Activated CD4-positive, alpha-beta T cell treated with anti-CD3 and anti-CD28 coated beads for 1 hour (primary cell): Measurements from ENCODE around the gene GPR25.

ENCODE experiments used
- DNase-seq: peaks from one replicate; pipeline ENCODE4 v3.0.0-alpha.2; 2020

The GPR25 gene, protein sequence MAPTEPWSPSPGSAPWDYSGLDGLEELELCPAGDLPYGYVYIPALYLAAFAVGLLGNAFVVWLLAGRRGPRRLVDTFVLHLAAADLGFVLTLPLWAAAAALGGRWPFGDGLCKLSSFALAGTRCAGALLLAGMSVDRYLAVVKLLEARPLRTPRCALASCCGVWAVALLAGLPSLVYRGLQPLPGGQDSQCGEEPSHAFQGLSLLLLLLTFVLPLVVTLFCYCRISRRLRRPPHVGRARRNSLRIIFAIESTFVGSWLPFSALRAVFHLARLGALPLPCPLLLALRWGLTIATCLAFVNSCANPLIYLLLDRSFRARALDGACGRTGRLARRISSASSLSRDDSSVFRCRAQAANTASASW

DNA sequence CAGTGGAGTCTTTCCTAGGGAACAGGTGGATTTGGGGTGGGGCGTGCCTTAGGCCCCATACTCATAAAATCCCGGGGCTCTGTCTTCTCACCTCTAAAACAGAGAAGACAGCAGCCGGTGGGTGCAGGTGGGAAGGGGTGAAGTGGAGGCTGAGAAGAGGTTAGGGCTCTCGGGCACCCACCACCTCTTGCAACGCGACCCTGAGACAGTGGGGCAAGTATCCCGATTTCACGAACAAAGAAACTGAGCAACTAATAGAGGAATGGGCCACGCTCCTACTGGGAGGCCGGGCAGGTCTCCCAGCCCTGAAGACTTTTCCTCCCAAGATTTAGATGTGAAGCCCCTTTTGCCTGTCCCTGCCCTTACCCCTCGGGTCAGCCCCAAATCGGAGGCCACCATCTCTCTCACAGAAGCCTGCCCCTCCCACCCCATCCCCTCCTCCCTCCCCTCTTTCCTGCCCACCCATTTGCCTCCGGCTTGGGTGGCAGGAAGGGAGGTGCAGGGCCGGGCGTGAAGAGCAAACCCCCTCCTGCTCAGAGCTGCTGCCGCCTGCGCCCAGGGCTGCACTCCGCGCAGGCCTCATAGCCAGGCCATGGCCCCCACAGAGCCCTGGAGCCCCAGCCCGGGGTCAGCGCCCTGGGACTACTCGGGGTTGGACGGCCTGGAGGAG, at the start of gene GPR25:
Gene GPR25 (plus strand): TSS at position 536 of the 670 bp plus-strand sequence. CDS start 57 bp downstream, at position 593.
- no peak for DNase-seq

DNA sequence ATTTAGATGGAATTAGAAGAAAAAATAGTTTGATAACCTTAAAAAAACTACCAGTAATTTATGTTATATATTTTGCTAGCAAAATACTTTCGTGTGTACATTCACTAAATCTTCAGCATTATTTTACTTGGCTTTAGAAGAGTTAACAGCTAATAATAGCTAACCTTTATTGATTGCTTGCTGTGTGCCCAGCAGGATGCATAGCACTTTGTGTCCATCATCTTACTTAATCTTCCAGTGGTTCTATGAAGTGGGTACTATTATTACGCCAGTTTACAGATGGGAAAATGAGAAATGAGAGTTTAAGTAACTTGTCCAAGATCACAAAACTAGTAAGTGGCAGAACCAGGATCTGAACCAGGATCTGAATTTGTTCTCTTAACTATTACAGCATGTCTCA, 41.7 kb upstream of the GPR25 start:
- no peak for DNase-seq

DNA sequence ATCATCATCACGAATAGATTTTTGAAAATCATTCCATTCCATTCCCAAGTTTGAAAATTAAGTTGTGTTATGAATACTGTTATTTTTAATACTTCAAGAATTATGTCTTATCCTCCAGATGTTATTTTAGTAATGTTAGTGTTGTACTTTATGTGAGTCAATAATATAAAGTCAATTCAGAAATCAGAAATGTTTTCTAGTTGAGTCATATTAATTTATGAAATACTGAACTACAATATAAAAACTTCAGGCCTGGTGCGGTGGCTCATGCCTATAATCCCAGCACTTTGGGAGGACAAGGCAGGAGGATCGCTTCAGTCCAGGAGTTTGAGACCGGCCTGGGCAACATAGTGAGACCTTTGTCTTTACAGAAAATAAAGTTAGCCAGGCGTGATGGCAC, 38.4 kb upstream of the GPR25 start:
- DNase-seq, result no peak

DNA sequence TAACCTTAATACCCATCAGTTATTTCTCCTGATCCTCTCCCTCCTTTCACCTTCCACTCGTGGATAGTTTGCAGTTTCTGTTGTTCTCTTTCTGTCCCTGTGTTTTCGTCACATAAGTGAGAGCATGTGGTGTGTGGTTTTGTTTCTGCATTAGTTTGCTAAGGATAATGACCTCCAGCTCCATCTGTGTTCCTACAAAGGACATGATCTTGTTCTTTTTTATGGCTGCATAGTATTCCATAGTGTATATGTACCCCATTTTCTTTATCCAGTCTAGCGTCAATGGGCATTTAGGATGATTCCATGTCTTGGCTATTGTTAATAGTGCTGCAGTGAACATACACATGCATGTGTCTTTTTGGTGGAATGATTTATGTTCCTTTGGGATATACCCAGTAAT, 36.6 kb upstream of the GPR25 start:
- DNase-seq, result no peak

DNA sequence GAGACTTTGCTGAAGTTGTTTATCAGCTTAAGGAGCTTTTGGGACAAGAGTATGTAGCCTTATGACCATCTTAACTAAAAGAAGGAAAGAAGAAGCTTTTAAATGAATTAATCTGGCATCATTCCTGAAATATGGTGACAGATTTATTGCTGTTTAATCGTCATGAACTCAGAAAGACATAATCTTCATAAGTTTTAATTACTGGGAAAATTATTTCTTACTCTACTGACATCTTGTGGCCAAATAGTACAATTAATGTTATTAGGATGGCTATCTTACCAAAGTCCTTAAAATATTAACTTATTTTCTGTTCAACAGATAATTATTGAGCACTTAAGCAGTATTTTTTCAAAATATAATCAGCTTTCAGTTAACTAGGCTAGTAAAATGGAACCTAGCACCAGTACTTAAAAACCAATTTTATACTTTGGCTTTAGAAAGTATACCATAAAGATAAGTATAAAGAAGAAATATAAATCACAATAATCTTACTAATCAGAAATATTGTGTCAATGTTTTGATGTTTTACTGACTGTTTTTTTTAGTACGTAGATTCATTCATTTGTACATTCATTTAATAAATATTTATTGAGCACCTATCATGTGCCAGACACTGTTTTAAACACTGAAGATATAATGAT, 34.7 kb upstream of the GPR25 start:
- no peak for DNase-seq

DNA sequence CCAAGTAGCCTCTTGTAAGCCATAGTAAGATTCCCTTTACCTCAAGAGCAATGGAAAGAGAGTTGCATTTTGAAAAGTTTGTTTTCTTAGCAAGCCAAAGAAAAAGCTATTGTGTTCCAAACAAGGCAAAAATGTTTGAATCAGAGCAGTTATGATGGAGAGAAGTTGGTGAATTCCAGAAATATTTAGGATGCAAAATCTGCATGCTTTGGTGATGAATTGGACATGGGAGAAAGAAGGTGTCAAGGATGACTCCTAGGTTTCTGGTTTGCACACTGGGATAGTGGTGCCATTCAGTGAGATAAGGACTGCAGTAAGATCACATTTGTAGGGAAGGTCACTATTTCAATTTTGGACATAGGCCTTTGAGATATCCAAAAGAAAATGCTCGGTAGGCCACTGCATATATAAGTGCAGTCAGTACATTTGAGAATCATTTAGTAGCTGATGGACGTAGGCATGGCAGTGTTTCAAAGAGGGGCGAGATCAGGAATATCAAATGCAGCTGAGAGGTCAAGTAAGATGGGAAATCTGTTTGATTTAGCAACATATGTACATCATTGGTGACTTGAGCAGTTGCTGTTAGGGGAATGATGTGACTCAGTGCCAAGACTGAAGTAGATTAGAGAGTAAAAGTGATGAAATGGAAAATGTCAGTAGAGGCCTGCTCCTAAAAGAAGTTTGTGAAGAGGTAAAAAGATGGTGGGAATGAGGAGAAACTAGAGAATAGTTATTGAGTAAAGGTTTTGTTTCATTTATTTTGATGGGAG, 33.9 kb upstream of the GPR25 start:
- DNase-seq, result no peak

DNA sequence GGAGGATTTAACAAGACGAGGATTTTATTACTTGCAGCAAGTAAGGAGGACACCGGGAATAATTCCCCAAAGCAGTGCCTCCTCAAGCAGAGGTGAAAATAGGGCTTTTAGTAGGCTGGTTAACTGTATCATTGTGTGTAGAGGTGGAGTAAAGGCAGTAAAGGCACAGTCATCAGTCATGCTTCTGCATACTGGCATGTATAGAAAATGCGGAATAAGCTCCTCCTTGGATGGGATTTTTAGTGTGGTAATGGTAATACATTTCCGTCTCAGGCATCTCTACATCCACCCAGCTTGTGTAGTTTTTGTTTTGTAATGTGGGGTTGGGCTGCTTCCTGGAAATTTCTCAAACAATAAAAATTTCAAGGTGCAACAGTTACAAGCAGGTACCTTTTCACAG, 27.4 kb upstream of the GPR25 start:
- no peak for DNase-seq

DNA sequence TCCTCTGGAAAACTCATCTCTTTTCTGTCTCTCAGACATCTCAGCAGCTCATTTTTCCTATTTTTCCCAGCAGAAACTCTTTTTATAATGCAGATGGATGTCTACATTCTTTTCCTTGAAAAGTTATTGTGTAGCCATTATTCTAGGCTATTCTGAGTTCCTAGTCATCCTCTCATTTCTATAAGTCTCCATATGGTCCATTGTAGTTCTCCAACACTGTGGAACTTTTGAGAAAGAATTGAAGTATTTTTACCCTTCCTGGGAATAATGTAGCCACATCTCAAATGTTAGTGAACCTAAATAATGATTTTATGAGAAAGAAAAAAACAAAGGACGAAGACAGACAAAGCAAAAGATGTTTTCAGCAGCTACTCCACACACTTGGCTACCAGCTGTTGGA, 26.4 kb upstream of the GPR25 start:
- no peak for DNase-seq

DNA sequence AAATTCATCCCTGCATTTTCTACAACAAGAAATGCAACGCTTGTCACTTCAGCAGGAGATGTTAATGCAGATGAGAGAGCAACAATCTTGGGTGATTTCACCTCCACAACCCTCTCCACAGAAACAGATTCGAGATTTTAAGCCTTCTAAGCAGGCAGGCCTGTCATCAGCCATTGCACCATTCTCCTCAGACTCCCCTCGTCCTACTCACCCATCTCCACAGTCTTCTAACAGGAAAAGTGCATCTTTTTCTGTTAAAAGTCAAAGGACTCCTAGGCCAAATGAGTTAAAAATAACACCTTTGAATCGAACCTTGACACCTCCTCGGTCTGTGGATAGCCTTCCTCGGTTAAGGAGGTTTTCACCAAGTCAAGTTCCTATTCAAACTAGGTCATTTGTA, 23.4 kb upstream of the GPR25 start:
- no peak for DNase-seq

DNA sequence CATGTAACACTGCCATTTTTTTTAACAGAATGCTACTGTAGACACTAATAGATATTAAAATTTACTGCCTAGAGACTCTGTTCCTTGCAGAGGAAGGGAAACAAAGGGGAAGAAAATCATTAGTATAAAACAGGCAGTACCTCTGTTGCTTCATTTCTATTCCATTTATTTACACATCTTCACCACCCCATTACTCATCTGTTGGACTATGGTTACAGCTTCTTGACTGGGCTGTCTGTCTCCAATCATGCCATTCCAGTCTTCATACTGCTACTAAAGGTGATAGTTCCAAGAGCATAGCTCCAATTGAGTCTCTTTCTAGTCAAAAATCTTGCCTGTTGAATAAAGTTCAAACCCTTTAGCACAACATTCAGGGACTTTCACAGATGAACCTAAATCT, 22.2 kb upstream of the GPR25 start:
- DNase-seq, result no peak

DNA sequence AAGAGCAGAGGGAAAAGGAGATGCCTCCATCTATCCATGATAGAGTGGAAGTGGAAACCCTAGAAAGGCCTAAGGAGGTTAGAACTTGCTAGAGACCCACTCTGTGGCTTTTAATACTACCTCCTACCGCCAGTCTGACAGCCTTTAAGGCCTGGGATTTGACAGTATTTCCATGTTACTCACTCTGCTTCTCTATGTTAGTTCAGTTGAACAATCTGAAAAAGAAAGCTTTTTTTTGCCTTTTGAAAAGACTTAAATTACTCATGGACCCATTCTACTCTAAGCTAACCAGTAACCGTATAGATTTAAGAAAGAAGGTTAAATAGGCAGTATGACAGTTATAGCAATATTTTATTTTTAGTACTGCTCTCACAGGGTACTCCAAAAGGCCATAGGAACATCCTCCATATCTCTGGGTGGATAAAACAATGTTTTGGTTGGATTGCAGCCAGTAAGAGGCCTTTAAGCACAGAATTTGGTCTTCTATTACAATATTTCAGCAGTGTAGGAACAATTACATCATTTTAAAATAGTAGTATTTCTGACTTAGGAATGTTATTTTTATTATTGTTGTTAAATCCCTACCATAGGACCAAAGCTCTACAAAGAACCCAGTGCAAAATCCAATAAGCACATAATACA, 15.9 kb upstream of the GPR25 start:
- no peak for DNase-seq

DNA sequence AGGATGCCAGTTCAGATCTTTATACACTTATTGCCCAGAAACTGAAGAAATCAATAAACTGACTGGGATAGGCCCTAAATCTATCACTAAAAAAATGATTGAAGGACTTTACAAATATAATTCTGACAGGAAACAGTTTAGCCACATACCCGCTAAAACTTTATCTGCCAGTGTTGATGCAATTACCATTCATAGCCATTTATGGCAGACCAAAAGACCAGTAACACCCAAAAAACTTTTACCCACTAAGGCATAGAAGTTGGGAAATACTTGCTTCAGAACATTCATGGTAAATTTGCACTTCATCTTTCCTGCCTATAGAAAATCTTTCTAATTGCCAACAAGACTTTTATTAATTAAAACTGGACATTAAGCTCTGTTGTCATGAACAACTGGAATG, 15.0 kb upstream of the GPR25 start:
- no peak for DNase-seq

DNA sequence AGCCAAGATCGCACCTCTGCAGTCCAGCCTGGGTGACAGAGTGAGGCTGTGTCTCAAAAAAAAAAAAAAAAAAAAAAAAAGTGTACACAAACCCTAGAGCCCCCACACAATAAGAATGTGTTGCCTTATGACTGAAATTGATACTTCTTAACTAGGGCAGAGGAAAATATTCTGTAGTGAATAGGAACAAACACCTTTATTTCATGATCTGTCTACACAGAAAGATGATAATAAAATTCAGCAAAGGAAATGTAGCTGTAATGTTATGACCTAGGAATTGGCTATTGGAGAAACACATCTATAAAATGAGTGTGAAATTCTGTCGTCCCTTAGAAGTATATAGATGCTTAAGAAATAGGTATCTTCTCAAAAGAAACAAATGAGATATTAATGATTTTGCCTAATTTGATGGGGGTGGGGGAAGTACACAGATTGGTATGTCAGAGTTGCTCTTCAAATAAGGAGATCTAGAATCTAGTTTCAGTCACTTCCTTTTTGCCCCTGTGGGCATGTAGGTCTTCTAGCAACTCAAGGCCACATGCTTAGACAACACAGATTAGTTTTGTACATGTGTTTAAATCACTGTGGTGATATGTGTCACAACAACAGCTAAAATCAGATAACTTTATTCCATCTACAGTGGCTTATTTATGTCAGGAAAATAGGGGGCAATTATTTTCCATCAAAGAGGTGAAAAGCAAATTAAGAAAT, 10.7 kb upstream of the GPR25 start:
- no peak for DNase-seq

DNA sequence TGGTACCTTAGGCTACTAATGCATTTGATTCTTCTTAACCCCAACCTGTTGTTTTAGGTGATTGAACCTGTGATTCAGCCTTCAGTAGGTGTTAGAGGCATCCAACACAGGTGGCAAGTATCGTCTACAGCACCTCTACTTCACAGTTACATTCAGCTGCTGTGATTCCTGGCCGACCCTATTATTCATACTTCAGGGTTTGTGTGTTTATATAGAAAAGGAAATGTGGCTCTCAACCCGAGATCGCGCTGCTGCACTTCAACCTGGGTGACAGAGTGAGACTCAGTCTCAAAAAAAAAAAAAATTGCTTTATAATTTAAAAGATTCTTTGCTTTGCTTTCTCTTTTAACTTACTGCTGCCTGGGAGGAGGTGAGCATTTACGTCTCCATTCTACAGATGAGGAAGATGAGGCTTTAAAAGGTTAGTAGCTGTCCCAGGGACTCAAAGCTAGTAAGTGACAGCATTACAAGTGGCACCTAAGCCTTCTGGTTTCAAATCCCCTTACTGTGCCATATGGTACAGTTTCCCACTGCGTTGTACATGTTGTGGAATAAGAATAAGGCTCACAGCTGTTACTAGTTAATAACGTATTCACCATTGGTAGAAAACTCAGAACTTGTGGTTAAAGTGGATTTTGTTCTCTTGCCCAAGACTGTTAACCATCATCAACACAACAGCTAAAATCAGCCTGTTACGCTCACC, 9.9 kb upstream of the GPR25 start:
- no peak for DNase-seq

DNA sequence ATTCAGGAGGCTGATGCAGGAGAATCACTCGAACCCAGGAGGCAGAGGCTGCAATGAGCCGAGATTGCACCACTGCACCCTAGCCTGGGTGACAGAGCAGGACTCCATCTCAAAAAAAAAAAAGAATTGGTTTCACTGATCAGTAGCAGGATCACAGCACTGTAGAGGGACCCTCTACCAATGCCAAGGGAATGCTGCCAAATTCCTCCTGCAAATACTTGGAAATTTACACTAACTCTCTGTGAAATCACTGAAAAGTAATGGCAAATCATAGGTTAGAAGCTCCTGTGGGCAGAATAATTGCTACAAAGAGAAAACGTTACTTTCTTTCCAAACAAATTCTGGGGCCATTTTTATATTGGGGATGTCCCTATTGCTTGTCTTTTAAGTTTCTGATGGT, 6.7 kb upstream of the GPR25 start:
- DNase-seq, result no peak

DNA sequence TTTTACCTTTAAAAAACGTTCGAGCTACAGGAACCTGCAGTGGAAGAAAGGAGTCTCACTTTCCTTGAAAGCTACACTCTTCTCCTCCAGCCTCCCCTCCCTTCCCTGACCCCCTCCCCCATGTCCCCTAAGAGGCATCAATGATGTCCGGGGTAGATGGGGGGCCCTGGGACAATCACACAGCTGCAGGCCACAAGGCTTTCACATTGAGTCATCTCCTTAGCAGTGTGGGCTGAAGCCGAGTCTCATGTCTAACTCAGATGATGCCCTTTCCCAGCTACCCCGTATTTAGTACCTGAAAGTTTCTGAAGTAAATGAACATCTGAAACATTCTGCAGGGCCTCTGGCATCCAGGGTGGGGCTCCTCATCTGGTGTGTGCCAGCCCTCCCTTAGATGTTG, 6.3 kb upstream of the GPR25 start:
- no peak for DNase-seq

DNA sequence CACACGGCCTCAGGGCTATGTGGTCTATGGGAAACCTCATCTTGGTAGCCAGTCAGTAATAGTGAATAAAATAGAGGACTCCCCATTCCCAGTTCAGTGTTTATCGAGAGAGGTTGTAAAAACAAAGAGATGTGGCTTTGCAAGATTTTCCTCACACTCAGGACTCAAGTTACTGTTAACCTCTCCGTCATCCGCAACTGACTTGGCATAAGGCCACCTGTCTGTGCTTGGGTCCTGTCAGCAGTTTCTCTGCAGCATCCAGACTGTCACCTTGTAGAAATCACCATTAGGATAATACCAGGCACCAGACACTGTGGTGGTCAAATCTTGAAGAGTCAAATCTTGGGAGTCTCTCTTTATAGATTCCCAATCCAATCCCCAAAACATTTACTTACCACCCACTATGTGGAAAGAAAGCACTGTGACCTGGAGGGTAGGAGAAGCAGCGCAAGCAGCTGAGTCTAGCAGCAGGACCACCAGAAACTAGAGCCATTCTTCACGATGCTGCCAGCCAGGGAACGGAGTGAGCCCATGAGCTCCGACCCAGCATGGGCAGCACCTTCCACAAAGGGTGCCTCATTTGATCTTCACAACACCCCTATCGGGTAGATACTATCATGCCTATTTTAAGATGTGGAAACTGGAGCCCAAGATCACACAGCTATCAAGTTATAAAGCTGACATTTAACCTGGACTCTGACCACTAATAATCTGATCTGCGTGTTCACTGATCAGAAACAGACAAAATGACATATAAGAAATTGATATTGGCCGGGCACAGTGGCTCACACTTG, 5.6 kb upstream of the GPR25 start:
- DNase-seq, result no peak

DNA sequence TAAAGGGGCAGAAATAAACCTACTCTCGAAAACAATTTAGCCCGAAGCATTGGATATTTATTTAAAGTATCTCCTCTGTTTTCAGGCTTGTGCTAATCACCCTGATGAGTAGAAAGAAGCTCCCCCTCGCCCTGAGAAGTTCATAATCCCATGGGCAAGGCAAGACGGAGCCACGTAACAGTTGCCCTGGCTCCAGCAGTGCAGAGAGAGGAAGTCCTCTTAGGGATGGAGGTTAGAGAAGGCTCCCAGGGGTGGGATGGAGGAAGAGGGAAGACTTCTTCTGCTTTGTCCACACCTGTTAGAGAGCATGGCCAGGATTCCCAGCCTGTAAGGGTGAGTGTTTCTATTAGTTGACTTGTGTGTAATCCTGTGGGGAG, 3.4 kb upstream of the GPR25 start:
- no peak for DNase-seq

DNA sequence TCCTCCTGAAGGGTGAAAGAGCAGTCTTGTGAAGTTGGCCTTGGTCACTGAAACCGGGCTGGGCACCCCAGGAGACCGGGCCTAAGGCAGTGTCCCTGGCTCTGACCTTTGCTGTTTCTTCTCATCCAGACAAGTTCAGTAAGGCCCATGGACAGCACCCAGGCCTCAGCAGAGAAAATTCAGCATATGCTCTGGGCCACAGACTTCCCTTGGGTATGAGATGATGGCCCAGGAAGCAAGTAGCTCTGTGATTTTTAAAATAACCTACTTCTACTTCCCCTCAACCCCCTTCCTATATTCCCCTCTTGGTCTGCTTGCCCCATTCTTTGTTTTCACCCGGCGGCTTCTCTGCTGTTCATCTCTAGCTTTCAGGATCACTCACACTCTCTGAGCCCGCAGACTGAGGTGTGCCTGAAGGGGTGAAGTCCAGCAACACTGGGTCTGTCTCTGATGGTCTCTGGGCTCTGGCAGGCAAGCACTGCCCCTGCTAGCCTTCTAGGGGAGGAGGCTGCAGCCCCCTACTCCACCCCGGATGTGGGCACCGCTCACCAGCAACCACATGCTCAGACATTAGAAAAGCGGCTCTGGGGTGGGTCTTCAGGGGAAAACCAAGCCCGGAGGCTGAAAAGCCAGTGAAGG, 2.9 kb upstream of the GPR25 start:
- no peak for DNase-seq

DNA sequence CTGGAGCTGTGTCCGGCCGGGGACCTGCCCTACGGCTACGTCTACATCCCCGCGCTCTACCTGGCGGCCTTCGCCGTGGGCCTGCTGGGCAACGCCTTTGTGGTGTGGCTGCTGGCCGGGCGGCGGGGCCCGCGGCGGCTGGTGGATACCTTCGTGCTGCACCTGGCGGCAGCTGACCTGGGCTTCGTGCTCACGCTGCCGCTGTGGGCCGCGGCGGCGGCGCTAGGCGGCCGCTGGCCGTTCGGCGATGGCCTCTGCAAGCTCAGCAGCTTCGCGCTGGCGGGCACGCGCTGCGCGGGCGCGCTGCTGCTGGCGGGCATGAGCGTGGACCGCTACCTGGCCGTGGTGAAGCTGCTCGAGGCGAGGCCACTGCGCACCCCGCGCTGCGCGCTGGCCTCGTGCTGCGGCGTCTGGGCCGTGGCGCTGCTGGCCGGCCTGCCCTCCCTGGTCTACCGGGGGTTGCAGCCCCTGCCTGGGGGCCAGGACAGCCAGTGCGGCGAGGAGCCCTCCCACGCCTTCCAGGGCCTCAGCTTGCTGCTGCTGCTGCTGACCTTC, 412 bp downstream of the GPR25 start:
- DNase-seq, result no peak
